ENCODE measurements around the gene PRDM1.

PRDM1 gene

DNA sequence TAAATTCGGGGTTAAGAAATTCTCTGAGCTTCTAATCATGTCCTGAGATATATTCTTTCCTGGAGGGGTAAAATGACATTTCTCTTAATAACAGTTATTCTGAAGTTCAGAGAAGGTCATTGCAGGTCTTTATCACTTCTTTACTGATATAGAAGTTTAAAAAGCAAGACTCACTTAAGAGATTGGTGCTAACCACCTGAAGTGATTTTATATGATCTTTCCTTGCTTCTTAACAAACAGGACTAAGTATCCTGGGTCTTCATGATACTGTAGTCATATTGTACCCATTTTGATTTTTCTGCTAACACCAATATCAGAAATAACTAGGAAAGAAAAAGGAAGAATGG, 39.3 kb upstream of the PRDM1 start:
- TF ChIP-seq CTCF (IDR thresholded peaks at IDR 0.05; ENCODE audit: borderline replicate concordance, insufficient read depth, low read depth, low read length), result no peak
- H3K4me3 ChIP-seq (ENCODE audit: low read depth, low read length), result no peak overlapping the region

DNA sequence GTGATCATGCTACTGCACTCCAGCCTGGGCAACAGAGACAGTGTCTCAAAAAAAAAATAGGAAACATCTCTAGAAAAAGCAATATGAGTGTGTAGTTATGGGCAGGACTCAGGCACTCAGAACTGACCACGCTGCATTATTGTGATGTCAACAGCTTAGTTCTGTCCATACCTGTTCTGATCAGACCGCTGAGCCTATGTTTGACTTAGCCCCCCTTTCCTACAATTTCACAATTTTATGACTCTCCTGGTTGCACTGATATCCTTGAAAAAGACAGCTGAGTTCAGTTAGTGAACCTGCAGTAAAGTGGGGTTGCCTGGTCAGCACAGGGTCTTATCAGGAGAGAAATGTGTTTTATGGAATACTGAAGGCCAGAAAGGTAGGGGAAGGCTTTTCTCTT, 37.8 kb upstream of the PRDM1 start:
- H3K4me3 ChIP-seq (ENCODE audit: low read depth, low read length), result no peak overlapping the region
- no peak for TF ChIP-seq CTCF (IDR thresholded peaks at IDR 0.05; ENCODE audit: borderline replicate concordance, insufficient read depth, low read depth, low read length)

- TF ChIP-seq CTCF (IDR thresholded peaks at IDR 0.05; ENCODE audit: borderline replicate concordance, insufficient read depth, low read depth, low read length), result no peak
- H3K4me3 ChIP-seq (ENCODE audit: low read depth, low read length), result no peak overlapping the region
Observed at GRCh38 chr6:106050538-106050937, 35.6 kb upstream of the PRDM1 start.

DNA sequence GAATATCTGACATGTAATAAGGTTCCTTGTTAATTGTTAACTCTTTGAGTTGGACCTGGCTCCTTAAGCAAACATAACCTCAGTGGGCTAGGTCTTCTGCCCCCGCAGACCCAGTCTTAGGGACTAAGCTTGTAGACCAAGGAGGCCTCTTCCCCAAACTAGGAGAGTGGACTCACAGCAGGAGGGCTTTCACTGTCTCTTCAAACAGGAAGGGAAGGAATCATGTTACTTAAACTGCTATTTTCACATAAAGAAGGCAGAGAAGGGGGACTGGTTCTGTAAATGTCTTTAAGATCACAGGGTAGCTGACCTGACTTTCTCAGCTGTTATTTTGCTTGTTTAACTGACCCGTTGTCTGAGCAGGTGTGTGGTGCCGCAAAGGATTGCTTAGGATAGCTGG, 34.9 kb upstream of the PRDM1 start:
- no peak overlapping the region for H3K4me3 ChIP-seq (ENCODE audit: low read depth, low read length)
- no peak for TF ChIP-seq CTCF (IDR thresholded peaks at IDR 0.05; ENCODE audit: borderline replicate concordance, insufficient read depth, low read depth, low read length)

DNA sequence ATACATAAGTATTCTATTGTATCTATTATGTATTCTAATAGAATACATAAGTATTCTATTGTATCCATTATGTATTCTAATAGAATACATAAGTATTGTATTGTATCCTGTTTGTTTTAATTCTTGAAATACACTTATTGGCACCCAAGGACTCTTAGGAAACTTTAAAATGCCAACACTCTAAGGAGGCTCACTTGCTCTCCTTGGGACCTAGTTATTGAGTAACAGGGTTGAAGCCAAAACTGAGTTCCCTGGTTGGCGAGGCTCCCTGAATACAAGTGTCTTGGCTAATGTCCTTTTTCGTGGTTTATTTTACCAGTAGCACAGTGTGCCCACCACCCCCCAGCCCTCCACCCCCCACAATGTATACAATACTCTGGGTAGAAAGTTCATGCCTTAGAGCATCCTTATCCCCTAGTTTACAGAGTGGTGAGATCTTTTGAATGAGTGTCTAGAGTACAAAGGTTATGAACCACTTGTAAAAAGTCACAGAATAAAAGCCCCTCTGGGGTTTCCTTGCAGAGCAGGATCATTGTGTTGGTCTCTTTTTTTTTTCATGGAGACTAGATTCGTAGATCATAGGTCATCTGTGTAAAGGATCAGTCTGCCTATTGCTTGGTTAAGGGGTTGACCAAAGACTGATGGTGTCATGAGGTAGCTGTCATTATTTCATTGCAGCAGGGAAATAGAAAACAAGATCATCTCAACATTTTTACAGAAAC, 32.5 kb upstream of the PRDM1 start:
- TF ChIP-seq CTCF (IDR thresholded peaks at IDR 0.05; ENCODE audit: borderline replicate concordance, insufficient read depth, low read depth, low read length), result no peak
- no peak overlapping the region for H3K4me3 ChIP-seq (ENCODE audit: low read depth, low read length)

DNA sequence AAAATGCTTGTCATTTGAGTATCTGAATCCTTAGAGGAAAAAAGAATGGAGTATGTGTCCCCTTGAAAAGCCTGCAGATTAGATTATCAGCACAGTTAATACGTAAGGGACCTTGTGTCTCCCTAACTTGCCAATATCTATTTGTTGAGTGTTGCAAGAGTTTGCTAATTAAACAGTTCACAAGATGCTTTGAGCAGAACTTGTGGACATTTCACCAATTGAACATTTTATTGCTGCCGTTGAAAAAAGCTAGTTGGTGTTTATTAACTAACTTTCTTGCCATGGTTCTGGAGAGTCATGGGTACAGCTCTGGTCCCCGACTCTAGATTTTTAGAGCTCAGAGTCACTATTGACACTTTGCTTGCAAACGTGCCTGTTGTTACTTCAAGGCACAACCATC, 30.6 kb upstream of the PRDM1 start:
- no peak overlapping the region for H3K4me3 ChIP-seq (ENCODE audit: low read depth, low read length)
- no peak for TF ChIP-seq CTCF (IDR thresholded peaks at IDR 0.05; ENCODE audit: borderline replicate concordance, insufficient read depth, low read depth, low read length)

DNA sequence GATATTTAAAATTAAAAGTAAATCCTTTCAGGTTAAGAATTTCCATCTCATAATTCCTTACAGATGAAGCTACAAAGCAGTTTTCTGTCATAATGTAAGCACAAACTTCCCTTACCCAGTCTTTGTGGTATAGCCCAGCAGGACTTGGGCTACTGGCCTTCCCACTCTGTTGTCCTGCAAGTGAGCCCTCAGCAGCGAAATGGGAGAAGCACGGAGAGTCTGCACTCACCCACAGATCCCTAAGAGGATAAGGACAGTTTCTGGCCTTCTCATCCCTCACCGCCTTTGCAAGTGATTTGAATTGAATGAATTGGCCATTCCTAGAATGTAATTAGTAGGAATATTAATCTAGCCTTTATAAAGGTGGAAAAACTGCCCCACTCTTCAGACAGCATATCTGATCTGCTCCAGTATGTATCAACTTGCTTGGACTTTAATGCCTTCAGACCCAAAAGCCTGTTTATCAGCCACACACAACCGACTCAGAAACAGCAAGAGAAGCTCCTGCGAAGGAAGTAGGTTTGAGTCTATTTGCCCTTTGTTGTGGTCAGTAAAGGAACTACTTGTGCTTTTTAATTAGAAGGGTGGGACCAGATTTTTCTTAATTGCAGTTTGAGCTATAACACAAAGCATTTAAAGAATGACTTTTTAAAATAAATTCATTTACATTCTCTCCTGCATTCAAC, 29.9 kb upstream of the PRDM1 start:
- TF ChIP-seq CTCF (IDR thresholded peaks at IDR 0.05; ENCODE audit: borderline replicate concordance, insufficient read depth, low read depth, low read length), result no peak
- no peak overlapping the region for H3K4me3 ChIP-seq (ENCODE audit: low read depth, low read length)

Data from GM12875 (cell line).